WTC11 (cell line): ENCODE measurements around the gene ITGB3. TPM values are rescaled to one million over a fixed set of nuclear protein-coding genes. Genes with fewer than 3 reads are reported as not detected.

Experiments
- ATAC-seq: fragments of 200-7000 bp; cut with Tn5 transposase; 2 replicates; pipeline ENCODE4 v1.10.0; 2021; ENCODE audit warnings: mild to moderate bottlenecking, moderate library complexity
- CTCF ChIA-PET: fragments of 300-600 bp; sonication (Branson Sonifier 250); formaldehyde crosslinking; loops from one replicate; lab custom pipeline; 2021; ENCODE audit warnings: antibody characterized with exemption; lab: Charles Lee
- POLR2A ChIA-PET: fragments of 350-600 bp; sonication (Branson Sonifier 250); formaldehyde crosslinking; loops from one replicate; lab custom pipeline; 2021; ENCODE audit warnings: antibody characterized with exemption; lab: Charles Lee
- DNase-seq: peaks from one replicate; pipeline ENCODE4 v3.0.0; 2021; ENCODE audit warnings: low spot score
- H3K27ac Mint-ChIP-seq: 2 replicates; pipeline ENCODE4 v1.8.0; 2021; ENCODE audit warnings: mixed read lengths
- H3K27me3 Mint-ChIP-seq: 2 replicates; pipeline ENCODE4 v1.8.0; 2021; ENCODE audit warnings: low read depth, mild to moderate bottlenecking, moderate library complexity, mixed read lengths
- H3K36me3 Mint-ChIP-seq: 2 replicates; pipeline ENCODE4 v1.8.0; 2021; ENCODE audit warnings: mixed read lengths
- H3K4me1 Mint-ChIP-seq: 2 replicates; pipeline ENCODE4 v1.8.0; 2022; ENCODE audit warnings: mixed read lengths
- H3K4me3 Mint-ChIP-seq: 2 replicates; pipeline ENCODE4 v1.8.0; 2021; ENCODE audit warnings: mild to moderate bottlenecking, moderate library complexity, mixed read lengths
- H3K9me3 Mint-ChIP-seq: 2 replicates; pipeline ENCODE4 v1.8.0; 2021; ENCODE audit warnings: mixed read lengths
- ETV6 ChIP-seq: sonication (generic); formaldehyde crosslinking; IDR thresholded peaks from 2 replicates; pipeline ENCODE4 v1.8.1; 2022; ENCODE audit warnings: mild to moderate bottlenecking, missing genetic modification reagents
- JAZF1 ChIP-seq: fragments of 250-450 bp; sonication (Bioruptor Pico); IDR thresholded peaks from 2 replicates; pipeline ENCODE4 v1.9.0; 2021; ENCODE audit warnings: moderate library complexity, mild to moderate bottlenecking, inconsistent platforms
- JUN ChIP-seq: sonication (generic); formaldehyde crosslinking; IDR thresholded peaks from 2 replicates; pipeline ENCODE4 v1.8.0; 2023; ENCODE audit warnings: mild to moderate bottlenecking, missing genetic modification reagents
- NR2C2 ChIP-seq: sonication (generic); formaldehyde crosslinking; IDR thresholded peaks from 2 replicates; pipeline ENCODE4 v1.8.0; 2022; ENCODE audit warnings: mild to moderate bottlenecking, missing genetic modification reagents
- SP1 ChIP-seq: sonication (generic); formaldehyde crosslinking; conservative IDR thresholded peaks from 2 replicates; pipeline ENCODE4 v1.8.1; 2022; ENCODE audit warnings: missing genetic modification reagents
- ZNF219 ChIP-seq: sonication (generic); formaldehyde crosslinking; IDR thresholded peaks from 2 replicates; pipeline ENCODE4 v1.8.0; 2023; ENCODE audit warnings: missing genetic modification reagents, mild to moderate bottlenecking, borderline replicate concordance
- ZNF416 ChIP-seq: fragments of 250-450 bp; sonication (Bioruptor Pico); IDR thresholded peaks from 2 replicates; pipeline ENCODE4 v1.9.0; 2021; ENCODE audit warnings: mild to moderate bottlenecking, inconsistent platforms
- total RNA-seq: library from RNA; stranded (reverse); gene quantifications from 3 replicates; pipeline ENCODE4 v1.2.3, GENCODE V29; 2021
- TF ChIP-seq, protein P1 (sequence below): sonication (generic); formaldehyde crosslinking; IDR thresholded peaks from 2 replicates; pipeline ENCODE4 v1.8.1; 2023; ENCODE audit warnings: mild to moderate bottlenecking, missing genetic modification reagents
- TF ChIP-seq, protein P2 (sequence below): sonication (generic); formaldehyde crosslinking; IDR thresholded peaks from 2 replicates; pipeline ENCODE4 v1.8.1; 2023; ENCODE audit warnings: mild to moderate bottlenecking, missing genetic modification reagents
- TF ChIP-seq, protein P3 (sequence below): fragments of 250-450 bp; sonication (Bioruptor Pico); IDR thresholded peaks from 2 replicates; pipeline ENCODE4 v1.9.0; 2021; ENCODE audit warnings: mild to moderate bottlenecking, borderline replicate concordance
- TF ChIP-seq, protein P4 (sequence below): fragments of 250-450 bp; sonication (Bioruptor Pico); IDR thresholded peaks from 2 replicates; pipeline ENCODE4 v2.1.2; 2022; ENCODE audit warnings: mild to moderate bottlenecking, moderate library complexity
- TF ChIP-seq, protein P5 (sequence below): fragments of 250-450 bp; sonication (Bioruptor Pico); IDR thresholded peaks from 2 replicates; pipeline ENCODE4 v1.9.0; 2021; ENCODE audit warnings: mild to moderate bottlenecking
- TF ChIP-seq, protein P6 (sequence below): sonication (generic); formaldehyde crosslinking; IDR thresholded peaks from 2 replicates; pipeline ENCODE4 v1.8.1; 2022; ENCODE audit warnings: mild to moderate bottlenecking, moderate library complexity, missing genetic modification reagents

The ITGB3 gene
- total RNA-seq, 1 experiment from 2014 or later: 0.04 TPM

DNA sequence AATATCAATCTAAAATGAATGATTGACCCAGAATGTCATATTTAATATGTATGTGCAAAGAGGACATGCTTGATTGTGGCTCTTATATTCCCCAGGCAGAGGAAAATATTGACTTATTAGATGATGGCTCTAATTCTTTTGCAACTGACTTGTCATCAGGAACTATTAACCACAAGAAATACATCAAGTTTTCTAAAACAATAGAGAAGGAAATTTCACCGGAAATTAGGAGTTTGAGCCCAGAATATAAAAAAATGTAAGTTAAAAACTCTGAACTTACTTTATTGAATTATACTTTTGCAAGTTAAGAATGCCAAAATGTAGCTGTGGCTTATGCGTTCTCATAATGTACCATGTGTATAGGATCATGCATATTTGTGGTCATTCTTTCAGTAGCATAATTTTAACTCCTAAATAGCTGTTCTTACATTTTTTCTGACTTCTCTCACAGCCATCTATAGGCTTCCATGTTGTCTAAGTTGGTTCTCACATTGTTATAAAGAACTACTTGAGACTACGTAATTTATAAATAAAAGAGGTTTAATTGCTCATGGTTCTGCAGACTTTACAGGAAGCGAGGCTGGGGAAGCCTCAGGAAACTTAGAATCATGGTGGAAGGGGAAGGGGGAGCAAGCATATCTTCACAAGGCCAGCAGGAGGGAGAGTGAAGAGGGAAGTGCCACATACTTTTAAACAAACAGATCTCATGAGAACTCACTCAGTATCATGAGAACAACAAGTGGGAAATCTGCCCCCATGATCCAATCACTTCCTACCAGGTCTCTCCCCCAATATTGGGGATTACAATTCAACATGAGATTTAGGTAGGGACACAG lies 81.7 kb downstream of the ITGB3 start (continued):
- no peak for TF ChIP-seq NR2C2 (CRISPR knock-in tag)
- no peak for TF ChIP-seq JAZF1 (CRISPR knock-in tag)
- no peak for TF ChIP-seq ETV6
- TF ChIP-seq, protein P1, sequence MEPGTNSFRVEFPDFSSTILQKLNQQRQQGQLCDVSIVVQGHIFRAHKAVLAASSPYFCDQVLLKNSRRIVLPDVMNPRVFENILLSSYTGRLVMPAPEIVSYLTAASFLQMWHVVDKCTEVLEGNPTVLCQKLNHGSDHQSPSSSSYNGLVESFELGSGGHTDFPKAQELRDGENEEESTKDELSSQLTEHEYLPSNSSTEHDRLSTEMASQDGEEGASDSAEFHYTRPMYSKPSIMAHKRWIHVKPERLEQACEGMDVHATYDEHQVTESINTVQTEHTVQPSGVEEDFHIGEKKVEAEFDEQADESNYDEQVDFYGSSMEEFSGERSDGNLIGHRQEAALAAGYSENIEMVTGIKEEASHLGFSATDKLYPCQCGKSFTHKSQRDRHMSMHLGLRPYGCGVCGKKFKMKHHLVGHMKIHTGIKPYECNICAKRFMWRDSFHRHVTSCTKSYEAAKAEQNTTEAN (CRISPR knock-in tag): no peak
- no peak for TF ChIP-seq ZNF416

DNA sequence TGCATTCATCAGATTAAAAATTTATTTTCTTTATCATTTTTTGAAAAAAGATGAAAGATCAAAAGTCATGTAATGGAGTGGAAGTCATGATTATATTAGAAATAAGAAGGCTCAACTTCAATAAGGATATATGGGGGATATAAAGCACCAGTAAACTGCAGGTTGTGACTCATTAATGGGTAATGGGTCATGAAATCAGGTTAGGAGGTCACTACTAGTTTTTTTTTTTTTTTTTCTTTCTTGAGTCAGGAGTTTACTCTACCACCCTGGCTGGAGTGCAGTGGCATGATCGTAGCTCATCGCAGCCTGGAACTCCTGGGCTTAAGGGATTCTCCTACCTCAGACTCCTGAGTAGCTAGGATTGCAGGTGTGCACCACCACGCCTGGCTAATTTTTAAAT lies 84.4 kb downstream of the ITGB3 start:
- Mint-ChIP-seq H3K4me1 (peaks cover 5% of the 10 kb centered on the region; the same call in 1 of the 2 replicates), H3K27ac (no peak overlapping the region)

DNA sequence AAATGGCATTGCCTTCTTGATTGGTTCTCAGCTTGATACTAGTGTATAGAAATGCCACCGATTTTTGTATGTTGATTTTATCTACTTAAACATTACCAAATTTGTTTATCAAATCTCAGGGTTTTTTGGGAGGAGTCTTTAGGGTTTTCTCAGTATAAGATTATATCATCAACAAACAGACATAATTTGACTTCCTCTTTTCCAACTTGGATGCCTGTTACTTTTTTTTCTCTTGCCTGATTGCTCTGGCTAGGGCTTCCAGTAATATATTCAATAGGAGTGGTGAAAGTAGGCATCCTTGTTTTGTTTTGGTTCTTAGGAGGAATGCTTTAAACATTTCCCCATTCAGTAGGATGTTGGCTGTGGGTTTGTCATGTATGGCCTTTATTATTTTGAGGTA lies 99.2 kb downstream of the ITGB3 start:
- 0 out of 2 replicates have a peak, but pooled peaks cover 2% of the 10 kb centered on the region for H3K4me1 Mint-ChIP-seq
- no peak overlapping the region for H3K4me3 Mint-ChIP-seq
- no peaks in the 10 kb centered on the region; the same call in 1 of the 2 replicates for H3K27me3 Mint-ChIP-seq
- H3K27ac Mint-ChIP-seq: no peak overlapping the region
- CTCF ChIA-PET: no interaction called here
- DNase-seq: no peak
- peaks cover 13% of the 10 kb centered on the region; the same call in 1 of the 2 replicates for H3K9me3 Mint-ChIP-seq
- ATAC-seq: no peak
- peaks cover 4% of the 10 kb centered on the region; the same call in 1 of the 2 replicates for H3K36me3 Mint-ChIP-seq
- POLR2A ChIA-PET: no interaction called here
- TF ChIP-seq, protein P2, sequence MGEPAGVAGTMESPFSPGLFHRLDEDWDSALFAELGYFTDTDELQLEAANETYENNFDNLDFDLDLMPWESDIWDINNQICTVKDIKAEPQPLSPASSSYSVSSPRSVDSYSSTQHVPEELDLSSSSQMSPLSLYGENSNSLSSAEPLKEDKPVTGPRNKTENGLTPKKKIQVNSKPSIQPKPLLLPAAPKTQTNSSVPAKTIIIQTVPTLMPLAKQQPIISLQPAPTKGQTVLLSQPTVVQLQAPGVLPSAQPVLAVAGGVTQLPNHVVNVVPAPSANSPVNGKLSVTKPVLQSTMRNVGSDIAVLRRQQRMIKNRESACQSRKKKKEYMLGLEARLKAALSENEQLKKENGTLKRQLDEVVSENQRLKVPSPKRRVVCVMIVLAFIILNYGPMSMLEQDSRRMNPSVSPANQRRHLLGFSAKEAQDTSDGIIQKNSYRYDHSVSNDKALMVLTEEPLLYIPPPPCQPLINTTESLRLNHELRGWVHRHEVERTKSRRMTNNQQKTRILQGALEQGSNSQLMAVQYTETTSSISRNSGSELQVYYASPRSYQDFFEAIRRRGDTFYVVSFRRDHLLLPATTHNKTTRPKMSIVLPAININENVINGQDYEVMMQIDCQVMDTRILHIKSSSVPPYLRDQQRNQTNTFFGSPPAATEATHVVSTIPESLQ (CRISPR knock-in tag): no peak
- TF ChIP-seq, protein P1 (CRISPR knock-in tag): no peak
- TF ChIP-seq, protein P3, sequence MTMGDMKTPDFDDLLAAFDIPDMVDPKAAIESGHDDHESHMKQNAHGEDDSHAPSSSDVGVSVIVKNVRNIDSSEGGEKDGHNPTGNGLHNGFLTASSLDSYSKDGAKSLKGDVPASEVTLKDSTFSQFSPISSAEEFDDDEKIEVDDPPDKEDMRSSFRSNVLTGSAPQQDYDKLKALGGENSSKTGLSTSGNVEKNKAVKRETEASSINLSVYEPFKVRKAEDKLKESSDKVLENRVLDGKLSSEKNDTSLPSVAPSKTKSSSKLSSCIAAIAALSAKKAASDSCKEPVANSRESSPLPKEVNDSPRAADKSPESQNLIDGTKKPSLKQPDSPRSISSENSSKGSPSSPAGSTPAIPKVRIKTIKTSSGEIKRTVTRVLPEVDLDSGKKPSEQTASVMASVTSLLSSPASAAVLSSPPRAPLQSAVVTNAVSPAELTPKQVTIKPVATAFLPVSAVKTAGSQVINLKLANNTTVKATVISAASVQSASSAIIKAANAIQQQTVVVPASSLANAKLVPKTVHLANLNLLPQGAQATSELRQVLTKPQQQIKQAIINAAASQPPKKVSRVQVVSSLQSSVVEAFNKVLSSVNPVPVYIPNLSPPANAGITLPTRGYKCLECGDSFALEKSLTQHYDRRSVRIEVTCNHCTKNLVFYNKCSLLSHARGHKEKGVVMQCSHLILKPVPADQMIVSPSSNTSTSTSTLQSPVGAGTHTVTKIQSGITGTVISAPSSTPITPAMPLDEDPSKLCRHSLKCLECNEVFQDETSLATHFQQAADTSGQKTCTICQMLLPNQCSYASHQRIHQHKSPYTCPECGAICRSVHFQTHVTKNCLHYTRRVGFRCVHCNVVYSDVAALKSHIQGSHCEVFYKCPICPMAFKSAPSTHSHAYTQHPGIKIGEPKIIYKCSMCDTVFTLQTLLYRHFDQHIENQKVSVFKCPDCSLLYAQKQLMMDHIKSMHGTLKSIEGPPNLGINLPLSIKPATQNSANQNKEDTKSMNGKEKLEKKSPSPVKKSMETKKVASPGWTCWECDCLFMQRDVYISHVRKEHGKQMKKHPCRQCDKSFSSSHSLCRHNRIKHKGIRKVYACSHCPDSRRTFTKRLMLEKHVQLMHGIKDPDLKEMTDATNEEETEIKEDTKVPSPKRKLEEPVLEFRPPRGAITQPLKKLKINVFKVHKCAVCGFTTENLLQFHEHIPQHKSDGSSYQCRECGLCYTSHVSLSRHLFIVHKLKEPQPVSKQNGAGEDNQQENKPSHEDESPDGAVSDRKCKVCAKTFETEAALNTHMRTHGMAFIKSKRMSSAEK: no peak
- no peak for TF ChIP-seq JUN (CRISPR knock-in tag)
- TF ChIP-seq ZNF219: no peak

More for the DNA sequence above, 84.4 kb downstream of the ITGB3 start:
- ATAC-seq: no peak
- no peaks in the 10 kb centered on the region for H3K27me3 Mint-ChIP-seq
- CTCF ChIA-PET: no interaction called here
- no peak overlapping the region for H3K4me3 Mint-ChIP-seq
- POLR2A ChIA-PET: no interaction called here
- H3K9me3 Mint-ChIP-seq: peaks cover 8% of the 10 kb centered on the region; the same call in 1 of the 2 replicates
- DNase-seq: no peak
- H3K36me3 Mint-ChIP-seq: peaks cover 4% of the 10 kb centered on the region
- TF ChIP-seq, protein P4, sequence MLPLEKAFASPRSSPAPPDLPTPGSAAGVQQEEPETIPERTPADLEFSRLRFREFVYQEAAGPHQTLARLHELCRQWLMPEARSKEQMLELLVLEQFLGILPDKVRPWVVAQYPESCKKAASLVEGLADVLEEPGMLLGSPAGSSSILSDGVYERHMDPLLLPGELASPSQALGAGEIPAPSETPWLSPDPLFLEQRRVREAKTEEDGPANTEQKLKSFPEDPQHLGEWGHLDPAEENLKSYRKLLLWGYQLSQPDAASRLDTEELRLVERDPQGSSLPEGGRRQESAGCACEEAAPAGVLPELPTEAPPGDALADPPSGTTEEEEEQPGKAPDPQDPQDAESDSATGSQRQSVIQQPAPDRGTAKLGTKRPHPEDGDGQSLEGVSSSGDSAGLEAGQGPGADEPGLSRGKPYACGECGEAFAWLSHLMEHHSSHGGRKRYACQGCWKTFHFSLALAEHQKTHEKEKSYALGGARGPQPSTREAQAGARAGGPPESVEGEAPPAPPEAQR (CRISPR knock-in tag): no peak
- no peak for TF ChIP-seq SP1 (CRISPR knock-in tag)
- TF ChIP-seq, protein P5, sequence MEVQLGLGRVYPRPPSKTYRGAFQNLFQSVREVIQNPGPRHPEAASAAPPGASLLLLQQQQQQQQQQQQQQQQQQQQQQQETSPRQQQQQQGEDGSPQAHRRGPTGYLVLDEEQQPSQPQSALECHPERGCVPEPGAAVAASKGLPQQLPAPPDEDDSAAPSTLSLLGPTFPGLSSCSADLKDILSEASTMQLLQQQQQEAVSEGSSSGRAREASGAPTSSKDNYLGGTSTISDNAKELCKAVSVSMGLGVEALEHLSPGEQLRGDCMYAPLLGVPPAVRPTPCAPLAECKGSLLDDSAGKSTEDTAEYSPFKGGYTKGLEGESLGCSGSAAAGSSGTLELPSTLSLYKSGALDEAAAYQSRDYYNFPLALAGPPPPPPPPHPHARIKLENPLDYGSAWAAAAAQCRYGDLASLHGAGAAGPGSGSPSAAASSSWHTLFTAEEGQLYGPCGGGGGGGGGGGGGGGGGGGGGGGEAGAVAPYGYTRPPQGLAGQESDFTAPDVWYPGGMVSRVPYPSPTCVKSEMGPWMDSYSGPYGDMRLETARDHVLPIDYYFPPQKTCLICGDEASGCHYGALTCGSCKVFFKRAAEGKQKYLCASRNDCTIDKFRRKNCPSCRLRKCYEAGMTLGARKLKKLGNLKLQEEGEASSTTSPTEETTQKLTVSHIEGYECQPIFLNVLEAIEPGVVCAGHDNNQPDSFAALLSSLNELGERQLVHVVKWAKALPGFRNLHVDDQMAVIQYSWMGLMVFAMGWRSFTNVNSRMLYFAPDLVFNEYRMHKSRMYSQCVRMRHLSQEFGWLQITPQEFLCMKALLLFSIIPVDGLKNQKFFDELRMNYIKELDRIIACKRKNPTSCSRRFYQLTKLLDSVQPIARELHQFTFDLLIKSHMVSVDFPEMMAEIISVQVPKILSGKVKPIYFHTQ (CRISPR knock-in tag): no peak
- TF ChIP-seq, protein P6, sequence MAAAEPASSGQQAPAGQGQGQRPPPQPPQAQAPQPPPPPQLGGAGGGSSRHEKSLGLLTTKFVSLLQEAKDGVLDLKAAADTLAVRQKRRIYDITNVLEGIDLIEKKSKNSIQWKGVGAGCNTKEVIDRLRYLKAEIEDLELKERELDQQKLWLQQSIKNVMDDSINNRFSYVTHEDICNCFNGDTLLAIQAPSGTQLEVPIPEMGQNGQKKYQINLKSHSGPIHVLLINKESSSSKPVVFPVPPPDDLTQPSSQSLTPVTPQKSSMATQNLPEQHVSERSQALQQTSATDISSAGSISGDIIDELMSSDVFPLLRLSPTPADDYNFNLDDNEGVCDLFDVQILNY (CRISPR knock-in tag): no peak
